GM12865 (cell line): ENCODE results near the gene BSG.

Source experiments
- DNase-seq: peaks from one replicate; pipeline ENCODE4 v3.0.0; 2010; ENCODE audit warnings: low read depth
- H3K4me3 ChIP-seq: 2 replicates; pipeline ENCODE4 v1.5.1; 2011; ENCODE audit warnings: mild to moderate bottlenecking, low read depth, low read length, control low read depth
- TF ChIP-seq, protein P1 (sequence below): IDR thresholded peaks from 2 replicates; pipeline ENCODE4 v1.5.1; 2011; ENCODE audit warnings: low read length, control low read depth, low read depth, inconsistent platforms; ENCODE audit not compliant: insufficient read depth; ENCODE audit errors: missing control alignments

The BSG gene

DNA sequence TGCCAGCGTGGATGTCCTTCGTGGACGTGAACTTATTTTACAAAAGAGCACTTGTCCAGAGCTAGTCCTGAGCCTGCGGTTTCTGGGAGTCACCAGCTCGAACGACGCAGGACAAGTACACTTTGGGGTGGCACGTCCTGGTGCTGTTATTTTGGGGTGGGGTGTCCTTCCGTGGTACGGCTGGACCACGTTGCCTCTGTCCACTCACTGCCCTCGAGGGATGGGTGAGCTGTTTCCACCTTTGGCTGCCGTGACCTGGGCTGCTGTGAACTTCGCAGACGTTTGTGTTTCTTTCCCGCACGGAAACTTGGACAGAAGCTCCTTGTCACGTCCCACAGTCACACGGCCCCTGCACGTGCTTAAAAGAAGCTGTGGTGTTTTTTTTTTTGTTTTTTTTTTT lies 17.6 kb upstream of the BSG start:
- no peak overlapping the region for H3K4me3 ChIP-seq
- DNase-seq = no peak
- TF ChIP-seq, protein P1, sequence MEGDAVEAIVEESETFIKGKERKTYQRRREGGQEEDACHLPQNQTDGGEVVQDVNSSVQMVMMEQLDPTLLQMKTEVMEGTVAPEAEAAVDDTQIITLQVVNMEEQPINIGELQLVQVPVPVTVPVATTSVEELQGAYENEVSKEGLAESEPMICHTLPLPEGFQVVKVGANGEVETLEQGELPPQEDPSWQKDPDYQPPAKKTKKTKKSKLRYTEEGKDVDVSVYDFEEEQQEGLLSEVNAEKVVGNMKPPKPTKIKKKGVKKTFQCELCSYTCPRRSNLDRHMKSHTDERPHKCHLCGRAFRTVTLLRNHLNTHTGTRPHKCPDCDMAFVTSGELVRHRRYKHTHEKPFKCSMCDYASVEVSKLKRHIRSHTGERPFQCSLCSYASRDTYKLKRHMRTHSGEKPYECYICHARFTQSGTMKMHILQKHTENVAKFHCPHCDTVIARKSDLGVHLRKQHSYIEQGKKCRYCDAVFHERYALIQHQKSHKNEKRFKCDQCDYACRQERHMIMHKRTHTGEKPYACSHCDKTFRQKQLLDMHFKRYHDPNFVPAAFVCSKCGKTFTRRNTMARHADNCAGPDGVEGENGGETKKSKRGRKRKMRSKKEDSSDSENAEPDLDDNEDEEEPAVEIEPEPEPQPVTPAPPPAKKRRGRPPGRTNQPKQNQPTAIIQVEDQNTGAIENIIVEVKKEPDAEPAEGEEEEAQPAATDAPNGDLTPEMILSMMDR = no peak

DNA sequence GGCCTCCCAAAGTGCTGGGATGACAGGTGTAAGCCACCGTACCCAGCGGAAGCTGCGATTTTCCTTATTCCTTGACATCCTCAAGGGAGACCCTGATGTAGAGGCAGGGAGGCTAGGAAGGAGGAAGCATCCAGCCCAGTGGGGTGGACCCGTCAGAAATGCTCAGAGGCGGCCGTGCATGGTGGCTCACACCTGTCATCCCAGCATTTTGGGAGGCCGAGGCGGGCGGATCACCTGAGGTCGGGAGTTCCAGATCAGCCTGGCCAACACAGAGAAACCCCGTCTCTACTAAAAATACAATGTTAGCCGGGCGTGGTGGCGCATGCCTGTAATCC lies 17.0 kb upstream of the BSG start:
- no peak for DNase-seq
- TF ChIP-seq, protein P1 = no peak
- no peak overlapping the region for H3K4me3 ChIP-seq

DNA sequence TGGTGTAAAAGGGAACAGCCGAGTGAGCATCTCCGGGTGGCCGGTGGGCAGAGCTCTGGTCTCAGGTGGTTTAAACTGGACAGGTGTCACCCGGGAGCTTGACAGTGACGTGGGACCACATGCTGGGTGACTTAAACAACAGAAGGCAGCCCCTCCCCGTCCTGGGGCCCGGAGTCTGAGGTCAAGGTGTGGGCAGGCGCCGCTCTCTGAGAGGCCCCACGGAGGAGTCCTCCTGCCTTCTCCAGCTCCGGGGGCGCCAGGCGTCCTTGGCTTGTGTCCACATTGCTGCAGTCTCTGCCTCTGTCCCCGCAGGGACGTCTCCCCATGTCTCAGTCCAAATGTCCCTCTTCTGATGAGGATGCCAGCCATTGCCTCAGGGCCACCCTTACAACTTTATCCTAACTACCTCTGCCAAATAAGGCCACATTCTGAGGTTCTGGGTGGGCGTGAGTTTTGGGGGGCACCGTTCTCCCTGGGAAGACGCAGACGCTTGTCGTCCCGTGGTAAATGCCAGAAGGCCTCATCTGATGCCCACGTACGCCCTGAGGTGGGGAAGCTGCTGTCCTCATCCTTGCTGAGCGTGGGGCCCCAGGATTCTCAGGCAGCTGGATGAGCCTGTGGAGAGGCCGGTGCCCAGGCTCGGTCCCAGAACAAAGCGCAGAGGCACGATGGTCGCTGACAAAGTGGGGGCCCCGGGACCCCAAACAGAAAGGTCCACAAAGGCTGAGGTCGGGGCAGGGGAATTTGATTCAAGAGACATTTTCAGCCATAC lies 15.6 kb upstream of the BSG start:
- DNase-seq = no peak
- TF ChIP-seq, protein P1 = no peak
- no peak overlapping the region for H3K4me3 ChIP-seq

DNA sequence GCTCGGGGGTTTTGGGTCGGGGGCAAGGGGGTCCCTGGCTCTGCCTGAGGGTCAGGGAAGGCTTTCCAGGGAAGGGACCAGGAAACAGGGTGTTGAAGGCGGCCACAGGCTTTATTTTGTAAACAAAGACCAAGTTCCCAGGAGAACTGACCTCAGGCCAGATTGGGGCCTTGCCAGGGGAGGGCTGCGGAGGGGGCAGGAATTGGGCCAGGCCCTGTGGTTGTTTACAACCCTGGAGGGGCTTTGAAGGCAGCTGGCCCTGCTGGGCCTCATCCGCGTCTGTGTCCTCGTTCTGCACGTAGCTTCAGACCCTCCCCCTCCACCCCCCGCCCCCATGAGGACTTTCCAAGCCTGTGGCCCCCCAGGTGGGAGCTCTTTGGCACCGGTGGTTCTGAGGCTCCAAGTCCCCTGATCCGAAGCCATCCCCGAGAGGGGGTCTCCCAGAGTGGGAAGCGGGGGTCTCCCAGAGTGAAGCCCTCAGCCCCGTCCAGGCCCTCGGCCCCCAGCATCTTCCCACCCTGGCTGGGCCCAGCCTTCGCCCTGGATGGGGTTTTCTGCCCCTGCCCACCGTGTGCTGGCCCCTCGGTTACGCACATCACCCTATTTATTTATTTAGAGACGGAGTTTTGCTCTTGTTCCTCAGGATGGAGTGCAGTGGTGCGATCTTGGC lies 13.5 kb upstream of the BSG start:
- DNase-seq = no peak
- no peak overlapping the region for H3K4me3 ChIP-seq
- TF ChIP-seq, protein P1 = no peak

DNA sequence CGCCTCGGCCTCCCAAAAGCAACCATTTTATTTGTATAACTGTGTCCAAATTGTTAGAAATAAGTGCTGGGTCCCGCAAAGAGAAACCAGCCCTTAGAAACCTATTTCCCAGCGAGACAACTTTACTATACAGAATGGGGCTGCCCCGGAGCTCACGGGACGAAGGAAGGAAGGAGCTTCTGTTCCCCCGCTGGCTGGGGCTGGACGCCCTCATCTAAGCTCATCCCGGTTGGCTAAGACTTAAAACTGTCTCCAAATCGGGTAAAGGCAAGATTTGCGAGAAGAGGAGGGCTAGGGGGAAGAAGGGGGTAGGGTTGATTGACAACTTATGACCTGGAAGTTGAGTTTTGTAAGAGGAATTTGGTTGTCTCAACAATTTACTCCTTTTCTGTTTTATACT lies 12.3 kb upstream of the BSG start:
- no peak for DNase-seq
- TF ChIP-seq, protein P1 = no peak
- no peak overlapping the region for H3K4me3 ChIP-seq

DNA sequence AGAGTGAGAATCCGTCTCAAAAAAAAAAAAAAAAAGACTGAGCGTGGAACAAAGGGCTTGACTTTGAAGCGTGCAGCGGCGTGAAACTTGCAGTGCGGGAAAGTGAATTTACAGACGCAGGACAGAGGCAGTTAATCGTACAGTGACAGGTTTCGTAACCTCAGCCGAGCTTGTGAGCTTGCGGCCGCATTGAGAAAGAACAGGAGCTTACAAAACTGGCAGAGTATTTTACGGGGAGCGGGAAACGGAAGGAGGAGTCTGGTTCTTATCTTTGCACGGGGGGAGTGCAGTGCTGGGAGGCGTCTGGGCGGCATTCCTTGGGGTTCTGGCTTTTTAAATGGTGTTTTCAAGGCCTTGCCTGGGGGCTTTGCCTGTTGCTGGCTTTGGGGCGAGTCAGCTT lies 6.0 kb upstream of the BSG start:
- H3K4me3 ChIP-seq = no peak overlapping the region
- TF ChIP-seq, protein P1 = no peak
- DNase-seq = no peak
